Measurements from ENCODE around the gene CACNG4. TPM values are rescaled to one million over a fixed set of nuclear protein-coding genes. Genes with fewer than 3 reads are reported as not detected.

CACNG4 gene
- total RNA-seq, 2 experiments from 2014 or later = not detected

- intact Hi-C loops (cut with DNase I, micrococcal nuclease) = no loop called here
- ChIA-PET POLR2A (no interaction called here), CTCF (no interaction called here)
- H3K27me3 ChIP-seq (ENCODE audit: control insufficient read depth in 1 of 2, insufficient read depth in 2 of 2, low read length in 2 of 2) = peaks cover 16 to 20% of the 10 kb centered on the region in 2 experiments
- DNase-seq (no peak), ATAC-seq (ENCODE audit: poor library complexity) (no peak)
- Mint-ChIP-seq H3K36me3 (ENCODE audit: low read depth) (no peaks in the 10 kb centered on the region), H3K4me3 (no peak overlapping the region), H3K4me1 (ENCODE audit: low read depth) (no peaks in the 10 kb centered on the region), H3K27me3 (peaks cover 69% of the 10 kb centered on the region), H3K27ac (no peak overlapping the region), H3K9me3 (peaks cover 7% of the 10 kb centered on the region)
- H3K4me1 ChIP-seq (ENCODE audit: insufficient read depth, low read length) = no peaks in the 10 kb centered on the region
- H3K9me3 ChIP-seq (ENCODE audit: control insufficient read depth in 1 of 2, insufficient read depth in 1 of 2, low read length in 2 of 2) = peaks cover 0 to 9% of the 10 kb centered on the region in 2 experiments
- no peaks in the 10 kb centered on the region for H3K36me3 ChIP-seq (ENCODE audit: insufficient read depth, low read length)
- TF ChIP-seq, protein P1, sequence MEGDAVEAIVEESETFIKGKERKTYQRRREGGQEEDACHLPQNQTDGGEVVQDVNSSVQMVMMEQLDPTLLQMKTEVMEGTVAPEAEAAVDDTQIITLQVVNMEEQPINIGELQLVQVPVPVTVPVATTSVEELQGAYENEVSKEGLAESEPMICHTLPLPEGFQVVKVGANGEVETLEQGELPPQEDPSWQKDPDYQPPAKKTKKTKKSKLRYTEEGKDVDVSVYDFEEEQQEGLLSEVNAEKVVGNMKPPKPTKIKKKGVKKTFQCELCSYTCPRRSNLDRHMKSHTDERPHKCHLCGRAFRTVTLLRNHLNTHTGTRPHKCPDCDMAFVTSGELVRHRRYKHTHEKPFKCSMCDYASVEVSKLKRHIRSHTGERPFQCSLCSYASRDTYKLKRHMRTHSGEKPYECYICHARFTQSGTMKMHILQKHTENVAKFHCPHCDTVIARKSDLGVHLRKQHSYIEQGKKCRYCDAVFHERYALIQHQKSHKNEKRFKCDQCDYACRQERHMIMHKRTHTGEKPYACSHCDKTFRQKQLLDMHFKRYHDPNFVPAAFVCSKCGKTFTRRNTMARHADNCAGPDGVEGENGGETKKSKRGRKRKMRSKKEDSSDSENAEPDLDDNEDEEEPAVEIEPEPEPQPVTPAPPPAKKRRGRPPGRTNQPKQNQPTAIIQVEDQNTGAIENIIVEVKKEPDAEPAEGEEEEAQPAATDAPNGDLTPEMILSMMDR (IDR thresholded peaks at IDR 0.05) = no peak
- H3K4me3 ChIP-seq (ENCODE audit: low read length) = no peak overlapping the region
- no peak overlapping the region for H3K27ac ChIP-seq (ENCODE audit: low read depth in 1 of 2, low read length in 2 of 2)
These were observed 25.9 kb upstream of the CACNG4 start for GRCh38 chr17:66938656-66939055.

DNA sequence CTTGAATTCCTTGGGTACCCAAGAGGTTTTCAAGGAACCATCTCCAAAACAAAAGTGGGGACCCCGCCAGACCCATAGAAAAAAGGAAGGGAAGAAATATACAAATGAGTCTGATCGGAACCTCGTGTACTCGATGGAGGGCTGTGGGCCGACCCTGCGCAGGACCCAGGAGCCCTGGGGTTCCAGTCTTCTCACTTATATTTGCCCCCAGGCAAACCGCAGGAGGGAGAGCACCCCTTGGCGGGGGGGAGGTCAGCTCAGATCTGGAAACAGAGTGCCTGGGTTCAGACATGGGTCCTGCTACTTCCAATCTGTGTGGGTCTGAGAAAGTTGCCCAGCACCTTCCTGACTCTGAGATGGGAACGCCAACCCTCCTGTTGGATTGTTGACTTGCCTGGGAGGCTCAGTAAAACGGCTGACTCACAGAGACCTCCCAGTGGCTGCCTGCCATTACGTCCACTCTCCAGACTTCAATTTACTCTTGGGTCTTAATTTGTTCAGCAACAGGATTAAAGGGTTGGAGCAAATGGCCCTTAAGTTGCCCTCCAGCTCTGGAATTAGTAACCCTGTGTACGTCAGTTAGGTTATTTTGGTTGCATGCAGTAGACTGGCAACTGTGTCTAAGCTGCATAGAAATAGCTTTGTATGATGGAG lies 24.9 kb upstream of the CACNG4 start:
- no peaks in the 10 kb centered on the region for H3K36me3 Mint-ChIP-seq (ENCODE audit: low read depth)

DNA sequence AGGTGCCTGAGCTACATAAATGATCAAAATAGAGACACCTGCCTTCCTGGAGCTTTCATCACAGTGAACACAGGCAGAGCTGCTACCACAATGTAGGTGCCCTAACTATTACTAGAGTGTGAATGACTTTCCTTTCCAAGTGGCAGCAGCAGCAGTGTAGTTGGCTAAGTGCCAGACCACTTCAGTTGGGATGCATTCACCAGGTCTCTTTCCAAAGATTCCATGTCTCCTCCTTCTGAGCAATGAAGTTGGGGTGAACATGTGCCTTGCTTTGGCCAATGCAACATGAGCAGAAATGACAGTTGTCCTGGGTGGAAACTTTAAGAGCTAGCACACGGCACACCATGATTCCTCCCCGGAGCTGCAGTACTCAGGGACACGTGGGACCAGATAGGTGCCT lies 23.3 kb upstream of the CACNG4 start:
- Histone ChIP-seq H3K27me3 (ENCODE audit: control insufficient read depth in 1 of 2, insufficient read depth in 2 of 2, low read length in 2 of 2) (peaks cover 20 to 35% of the 10 kb centered on the region in 2 experiments), H3K4me1 (ENCODE audit: insufficient read depth, low read length) (peaks cover 4% of the 10 kb centered on the region), H3K27ac (ENCODE audit: low read depth in 1 of 2, low read length in 2 of 2) (no peak overlapping the region), H3K9me3 (ENCODE audit: control insufficient read depth in 1 of 2, insufficient read depth in 1 of 2, low read length in 2 of 2) (peaks cover 0 to 9% of the 10 kb centered on the region in 2 experiments), H3K36me3 (ENCODE audit: insufficient read depth, low read length) (no peaks in the 10 kb centered on the region), H3K4me3 (ENCODE audit: low read length) (no peak overlapping the region)
- H3K27me3 Mint-ChIP-seq = peaks cover 90% of the 10 kb centered on the region
- TF ChIP-seq, protein P1 (IDR thresholded peaks at IDR 0.05) = no peak
- POLR2A ChIA-PET = no interaction called here
- no peak for ATAC-seq (ENCODE audit: poor library complexity)
- no peaks in the 10 kb centered on the region for H3K36me3 Mint-ChIP-seq (ENCODE audit: low read depth)
- CTCF ChIA-PET = interaction anchor here (0.5 kb wide), 1 partner anchor 147 kb away, joined by 3 read pairs; no protein-coding TSS in a partner anchor
- H3K27ac Mint-ChIP-seq = no peak overlapping the region
- H3K9me3 Mint-ChIP-seq = peaks cover 7% of the 10 kb centered on the region
- DNase-seq = no peak
- H3K4me3 Mint-ChIP-seq = no peak overlapping the region
- H3K4me1 Mint-ChIP-seq (ENCODE audit: low read depth) = peaks cover 16% of the 10 kb centered on the region
- intact Hi-C loops (cut with DNase I, micrococcal nuclease) = no loop called here

More for the DNA sequence above, 24.9 kb upstream of the CACNG4 start:
- POLR2A ChIA-PET = no interaction called here
- TF ChIP-seq, protein P1 (IDR thresholded peaks at IDR 0.05) = no peak
- H3K27me3 Mint-ChIP-seq = peaks cover 77% of the 10 kb centered on the region
- H3K36me3 ChIP-seq (ENCODE audit: insufficient read depth, low read length) = no peaks in the 10 kb centered on the region
- no peak overlapping the region for H3K27ac Mint-ChIP-seq
- H3K4me3 ChIP-seq (ENCODE audit: low read length) = no peak overlapping the region
- ATAC-seq (ENCODE audit: poor library complexity) (no peak), DNase-seq (no peak)
- intact Hi-C loops (cut with DNase I, micrococcal nuclease) = no loop called here
- peaks cover 16 to 21% of the 10 kb centered on the region in 2 experiments for H3K27me3 ChIP-seq (ENCODE audit: control insufficient read depth in 1 of 2, insufficient read depth in 2 of 2, low read length in 2 of 2)
- H3K4me1 Mint-ChIP-seq (ENCODE audit: low read depth) = peaks cover 1% of the 10 kb centered on the region
- H3K9me3 Mint-ChIP-seq = peaks cover 7% of the 10 kb centered on the region
- no peak overlapping the region for H3K4me3 Mint-ChIP-seq
- peaks cover 0 to 9% of the 10 kb centered on the region in 2 experiments for H3K9me3 ChIP-seq (ENCODE audit: control insufficient read depth in 1 of 2, insufficient read depth in 1 of 2, low read length in 2 of 2)
- CTCF ChIA-PET = no interaction called here
- H3K27ac ChIP-seq (ENCODE audit: low read depth in 1 of 2, low read length in 2 of 2) = no peak overlapping the region
- no peaks in the 10 kb centered on the region for H3K4me1 ChIP-seq (ENCODE audit: insufficient read depth, low read length)
